ENCODE data around the gene NAALAD2.
A peak's percentile ranks its signal among the peaks of the same experiment; 100 is the strongest.
"Not testable (repeated sequence)": the region's sequence is repeated elsewhere in the genome, so short reads cannot be mapped to it uniquely, and the experiment has no call there.

The NAALAD2 gene

GRCh38 chr11:90192869-90193582, 58.6 kb downstream of the NAALAD2 start:
- DNase-seq, result no peak

DNA sequence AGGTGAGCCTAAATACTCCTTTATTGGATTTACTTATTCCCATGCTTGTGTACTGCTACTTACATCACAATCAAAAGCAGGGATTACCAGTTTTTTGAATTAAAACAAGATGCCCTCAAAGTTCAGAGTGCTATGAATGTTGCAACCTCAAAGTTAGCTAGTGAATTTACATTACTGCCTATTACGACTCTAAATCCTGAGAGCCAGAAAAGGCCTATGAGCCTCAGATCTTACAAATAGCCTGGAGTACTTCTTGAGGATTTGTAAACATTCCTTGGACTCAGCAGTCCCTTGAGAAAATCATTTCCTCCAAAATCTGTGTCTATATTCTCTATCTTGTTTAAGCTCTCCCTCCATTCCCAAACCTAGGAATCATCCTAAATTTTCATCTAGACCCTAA, 62.9 kb downstream of the NAALAD2 start:
- DNase-seq, result no peak

- no peak for DNase-seq
Measured at GRCh38 chr11:90202342-90202741, 67.9 kb downstream of the NAALAD2 start.

DNA sequence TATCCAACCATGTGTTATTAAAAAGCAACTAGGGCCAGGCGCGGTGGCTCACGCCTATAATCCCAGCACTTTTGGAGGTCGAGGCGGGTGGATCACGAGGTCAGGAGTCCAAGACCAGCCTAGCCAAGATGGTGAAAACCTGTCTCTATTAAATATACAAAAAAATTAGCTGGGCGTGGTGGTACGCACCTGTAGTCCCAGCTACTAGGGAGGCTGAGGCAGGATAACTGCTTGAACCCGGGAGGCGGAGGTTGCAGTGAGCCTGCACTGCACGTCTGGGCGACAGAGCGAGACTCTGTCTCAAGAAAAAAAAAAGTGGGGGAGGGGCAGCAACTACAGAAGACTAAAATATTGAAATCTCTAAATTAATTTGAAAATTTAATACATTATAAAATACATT, 69.9 kb downstream of the NAALAD2 start:
- no peak for DNase-seq

GRCh38 chr11:90204832-90205646, 70.6 kb downstream of the NAALAD2 start:
- no peak for DNase-seq

- DNase-seq, result not testable (repeated sequence)
Measured at GRCh38 chr11:90207992-90208391, 73.5 kb downstream of the NAALAD2 start.

DNA sequence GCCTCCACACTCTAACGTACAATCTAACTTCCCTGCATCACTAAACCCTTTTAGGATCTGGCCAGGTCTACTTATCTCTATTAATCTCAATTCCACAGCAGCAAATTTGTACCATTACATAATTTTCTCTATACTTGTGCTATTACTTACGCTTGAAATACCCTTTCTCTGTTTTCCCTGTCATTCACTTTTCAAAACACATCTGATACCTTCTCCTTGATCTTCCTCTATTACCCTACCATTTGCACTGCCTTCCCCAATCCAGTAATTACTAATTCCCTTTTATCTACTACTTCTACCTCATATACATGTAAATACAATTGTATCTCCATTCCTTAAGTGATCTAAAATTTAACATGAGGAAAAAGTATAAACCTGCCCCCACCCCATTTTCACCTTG, 74.4 kb downstream of the NAALAD2 start:
- no peak for DNase-seq

DNA sequence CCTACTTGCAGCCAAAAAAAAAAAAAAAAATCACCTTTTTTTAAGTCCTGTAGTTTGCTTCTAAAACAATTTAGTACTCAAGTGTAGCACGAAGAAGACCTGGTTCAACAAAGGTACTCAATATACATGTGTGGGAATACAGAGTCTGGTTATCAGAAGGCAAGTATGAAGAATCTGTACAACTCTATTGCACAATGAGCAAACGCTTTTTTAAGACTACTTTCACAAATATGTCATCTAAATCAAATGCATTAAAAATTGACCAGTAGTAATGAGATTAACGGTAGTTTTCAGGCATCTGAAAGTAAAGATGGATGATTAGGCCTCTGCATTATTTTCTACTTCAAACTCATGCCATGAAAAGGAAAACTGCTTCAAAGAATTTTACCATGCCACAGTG, 78.9 kb downstream of the NAALAD2 start:
- DNase-seq, result no peak

- DNase-seq, result no peak
Measured at GRCh38 chr11:90216611-90217010, 82.1 kb downstream of the NAALAD2 start.

DNA sequence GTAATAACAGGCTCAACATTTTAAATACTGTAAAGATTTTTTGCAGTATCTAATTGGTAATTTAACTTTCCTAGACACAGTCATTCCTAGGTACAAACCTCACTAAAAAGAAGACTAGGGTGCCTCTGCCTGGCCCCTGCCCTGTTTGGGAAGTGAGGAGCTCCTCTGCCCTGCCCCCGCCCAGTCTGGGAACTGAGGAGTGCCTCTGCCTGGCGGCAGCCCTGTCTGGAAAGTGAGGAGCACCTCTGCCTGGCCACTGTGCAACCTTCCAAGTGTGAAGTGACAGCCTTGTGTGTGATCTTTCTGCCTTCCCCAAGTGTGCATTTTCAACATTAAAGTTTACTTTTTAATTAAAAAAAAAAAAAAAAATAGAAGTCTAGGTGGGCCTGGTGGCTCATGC, 84.1 kb downstream of the NAALAD2 start:
- no peak for DNase-seq

GRCh38 chr11:90219438-90219837, 85.0 kb downstream of the NAALAD2 start:
- no peak for DNase-seq

GRCh38 chr11:90220391-90220790, 85.9 kb downstream of the NAALAD2 start:
- DNase-seq, result no peak

DNA sequence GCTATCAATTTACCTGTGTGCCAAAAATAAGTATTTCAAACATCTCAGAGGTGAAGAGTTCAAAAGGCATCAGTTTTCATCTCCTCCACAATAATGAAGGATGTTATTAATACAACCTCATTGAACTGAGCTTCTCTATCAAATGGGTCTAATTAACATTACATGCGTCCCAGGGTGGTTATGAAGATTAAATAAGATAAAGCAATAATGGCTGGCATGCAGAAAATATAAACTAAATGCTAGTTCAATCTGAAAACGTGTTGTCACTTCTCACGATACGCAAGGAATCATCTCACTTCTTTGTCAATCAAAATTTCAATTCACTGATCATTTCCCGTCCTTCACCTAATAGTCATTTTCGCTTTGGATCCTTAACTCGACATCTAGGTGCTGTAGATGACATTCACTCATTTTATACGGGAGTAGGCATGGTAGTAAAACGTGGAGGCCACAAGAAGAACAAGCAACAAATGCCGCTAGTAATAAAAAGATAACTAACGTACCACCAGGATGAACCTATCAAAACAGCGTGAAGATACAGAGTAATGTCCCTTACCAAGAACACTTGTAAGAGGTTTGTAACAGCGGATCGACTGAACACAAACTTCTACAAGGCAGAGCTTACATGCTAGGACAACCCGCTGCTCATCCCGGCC, 87.5 kb downstream of the NAALAD2 start:
- DNase-seq, result no peak

DNA sequence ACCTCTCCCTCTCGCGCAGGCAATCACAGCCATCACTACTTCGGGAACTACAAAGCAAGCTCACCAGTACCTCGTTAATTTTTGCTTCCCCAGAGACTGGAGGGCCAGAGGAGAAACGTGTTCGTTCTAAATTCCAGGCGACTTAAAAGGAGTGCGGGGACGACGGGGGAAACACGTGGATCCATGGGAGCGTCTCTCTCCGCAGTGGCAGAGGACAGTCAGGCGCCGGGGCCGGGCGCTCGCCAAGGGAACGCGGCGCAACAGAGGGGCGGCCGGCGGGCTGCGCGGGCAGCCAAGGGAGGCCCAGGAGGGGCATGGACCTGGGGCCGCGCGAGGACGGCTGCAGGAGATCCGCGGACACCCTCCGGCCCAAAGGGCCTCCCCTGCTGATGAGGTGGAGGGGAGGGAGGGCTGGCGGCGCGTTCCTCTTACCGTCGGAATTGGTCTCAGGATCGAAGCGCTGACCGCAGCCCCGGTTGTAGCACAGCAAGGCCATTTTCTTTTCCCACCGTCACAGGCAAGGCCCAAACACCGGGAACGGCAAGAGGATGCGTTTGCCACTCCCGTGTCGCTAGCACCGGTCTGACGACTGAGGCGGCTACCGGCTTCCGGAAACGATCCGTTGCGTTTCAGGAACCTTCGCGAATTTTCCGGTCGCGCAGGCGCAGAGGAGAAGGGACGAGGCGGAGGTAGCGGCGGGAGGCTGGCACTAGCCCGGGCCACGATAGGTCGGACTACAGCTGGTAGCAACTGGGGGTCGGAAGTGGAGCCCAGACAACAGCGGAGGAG, 88.2 kb downstream of the NAALAD2 start, which contains the start of gene CHORDC1:
TSS of gene CHORDC1 (minus strand) at position 591 of the 789 bp plus-strand sequence. CDS start at position 496, 95 bp downstream.
- peak; percentile 95 for DNase-seq

DNA sequence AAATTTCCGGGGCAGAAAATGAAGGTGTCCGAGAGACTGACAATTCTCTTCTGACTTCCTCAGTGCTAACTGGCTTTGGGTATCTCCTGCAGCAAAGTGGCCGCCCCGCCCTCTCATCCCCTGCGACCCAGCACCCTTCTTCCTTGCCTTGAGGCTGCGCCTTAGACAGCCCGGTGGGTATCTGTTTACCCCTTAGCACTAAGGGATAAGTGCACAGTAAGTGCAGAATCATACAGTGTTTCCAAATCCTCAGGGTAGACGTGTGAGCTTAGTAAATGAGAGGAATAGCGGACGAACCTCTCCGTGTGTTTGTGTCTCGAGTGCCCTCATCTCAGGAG, 88.8 kb downstream of the NAALAD2 start:
- DNase-seq, result no peak

GRCh38 chr11:90228056-90228455, 93.6 kb downstream of the NAALAD2 start:
- no peak for DNase-seq

- DNase-seq, result no peak
Measured at GRCh38 chr11:90229791-90230190, 95.3 kb downstream of the NAALAD2 start.

DNA sequence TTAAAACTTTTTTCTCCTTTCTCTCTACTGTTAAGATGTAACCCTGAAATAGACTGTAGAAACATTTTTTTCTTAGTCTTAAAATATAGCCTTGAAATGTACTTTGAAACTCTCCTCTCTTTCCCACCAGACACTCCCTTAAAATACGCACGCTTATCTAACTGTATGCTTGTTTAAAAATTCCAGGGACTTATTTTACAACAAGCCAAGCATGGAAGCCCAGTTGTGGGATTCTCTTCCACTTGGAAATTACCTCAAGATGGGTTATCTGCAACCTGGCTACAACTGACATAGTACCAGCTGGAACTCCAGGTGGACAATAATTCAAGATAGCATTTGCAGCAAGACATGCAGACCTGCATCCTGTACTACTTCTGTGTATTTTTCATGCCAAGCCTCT, 100.5 kb downstream of the NAALAD2 start:
- DNase-seq, result no peak

DNA sequence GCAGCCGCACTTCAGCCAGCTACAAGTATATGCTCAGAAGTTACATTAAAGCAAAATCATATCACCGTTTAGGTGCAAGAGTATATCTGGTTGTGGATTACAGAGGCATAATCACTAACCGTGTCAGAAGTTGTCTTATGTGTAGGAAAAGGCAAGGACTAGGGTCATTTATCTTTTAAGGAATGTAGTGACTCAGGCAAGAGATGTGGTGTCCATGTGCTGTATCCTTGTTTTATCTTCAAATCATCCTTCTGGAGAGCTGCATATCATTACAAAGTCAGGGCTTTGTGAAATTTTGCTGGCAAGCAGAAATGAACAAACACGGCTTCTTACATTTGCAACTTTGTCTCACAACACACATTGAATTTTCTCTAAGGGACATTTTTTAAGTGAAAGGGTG, 101.1 kb downstream of the NAALAD2 start:
- DNase-seq, result no peak

DNA sequence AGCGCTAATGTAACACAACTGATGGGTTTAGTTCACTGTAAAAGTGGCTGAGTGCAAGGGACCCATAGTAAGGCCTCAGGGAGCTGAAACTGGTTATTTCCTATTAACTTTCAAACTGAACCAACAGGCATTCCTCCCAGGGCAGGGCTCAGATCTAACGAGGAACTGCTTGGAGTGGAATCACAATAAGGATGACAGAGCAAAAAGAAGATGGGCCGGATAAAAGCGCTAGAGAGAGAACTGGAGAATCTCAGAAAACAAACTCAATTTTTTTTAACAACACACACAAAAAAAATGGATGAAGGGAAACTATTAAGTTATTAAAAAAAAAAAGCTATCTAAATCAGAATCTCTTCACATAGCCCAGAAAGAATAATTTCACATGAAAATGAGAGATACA, 102.5 kb downstream of the NAALAD2 start:
- DNase-seq, result no peak

GRCh38 chr11:90239967-90240636, 105.6 kb downstream of the NAALAD2 start:
- DNase-seq, result peak; percentile 62 to 73

DNA sequence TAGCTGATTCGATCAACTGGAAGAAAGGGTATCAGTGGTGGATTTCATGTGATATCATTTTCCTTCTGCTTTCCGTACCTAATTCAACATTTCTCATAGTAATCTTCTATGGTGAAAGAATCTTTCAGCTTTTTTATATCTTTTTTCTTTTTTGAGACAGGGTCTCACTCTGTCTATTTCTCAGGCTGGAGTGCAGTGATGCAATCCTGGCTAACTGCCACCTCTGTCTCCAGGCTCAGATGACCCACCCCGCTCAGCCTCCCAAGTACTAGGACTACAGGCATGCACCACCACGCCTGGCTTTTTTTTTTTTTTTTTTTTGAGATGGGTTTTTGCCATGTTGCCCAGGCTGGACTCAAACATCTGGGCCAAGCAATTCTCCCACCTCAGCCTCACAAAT, 107.0 kb downstream of the NAALAD2 start:
- DNase-seq, result no peak
